A549 (cell line): Measurements from ENCODE around the gene L3MBTL4. TPM values are rescaled to one million over a fixed set of nuclear protein-coding genes. Genes with fewer than 3 reads are reported as not detected.

Source experiments
- ATAC-seq, 2 experiments: fragments of 200-7000 bp in 1 of 2; fragments of >200 bp in 1 of 2; cut with Nextera tagmentation in 1 of 2; cut with Tn5 transposase in 1 of 2; 3 replicates each; pipeline versions ENCODE4 v1.8.0 to v1.9.1; 2018 to 2020; ENCODE audit warnings: mild to moderate bottlenecking in 1 of 2, moderate library complexity in 1 of 2
- CTCF ChIA-PET: fragments of 300-600 bp; sonication (Branson Sonifier 250); formaldehyde crosslinking; extraction: SDS; loops from one replicate; lab custom pipeline; 2021; ENCODE audit warnings: antibody characterized with exemption, inconsistent platforms; lab: Yijun Ruan, JAX
- POLR2A ChIA-PET: fragments of 350-600 bp; formaldehyde crosslinking; extraction: SDS; loops from one replicate; lab custom pipeline; 2021; ENCODE audit warnings: antibody characterized with exemption, inconsistent platforms; lab: Yijun Ruan, JAX
- DNase-seq, 2 experiments: peaks; one replicate each; pipeline versions ENCODE4 v3.0.0 to v3.0.0-alpha.2; 2011 to 2016; ENCODE audit warnings: low read depth in 1 of 2, low spot score in 1 of 2
- FAIRE-seq: peaks from 2 replicates; lab custom pipeline; 2011; peaks lifted over from hg19 to GRCh38; lab: Jason Lieb, UNC
- H3K27ac ChIP-seq, 2 experiments: fragments of >200 bp; sonication (Bioruptor Twin); formaldehyde crosslinking; 3 replicates each; pipeline ENCODE4 v1.5.1; 2016 to 2017
- H3K4me1 ChIP-seq: fragments of >200 bp; sonication (Bioruptor Twin); formaldehyde crosslinking; 3 replicates; pipeline ENCODE4 v1.6.1; 2016
- H3K4me2 ChIP-seq: fragments of >200 bp; sonication (Bioruptor Twin); formaldehyde crosslinking; 3 replicates; pipeline ENCODE4 v1.6.1; 2016
- H3K4me3 ChIP-seq: fragments of >200 bp; sonication (Bioruptor Twin); formaldehyde crosslinking; 3 replicates; pipeline ENCODE4 v1.5.1; 2016
- H3K9me3 ChIP-seq: fragments of >200 bp; sonication (Bioruptor Twin); formaldehyde crosslinking; 3 replicates; pipeline ENCODE4 v1.6.1; 2016
- ATOH8 ChIP-seq: fragments of 250-450 bp; sonication (Bioruptor Pico); IDR thresholded peaks from 2 replicates; pipeline ENCODE4 v1.5.0; 2020; ENCODE audit warnings: low read depth, mild to moderate bottlenecking, moderate library complexity
- CBX8 ChIP-seq: fragments of 200-600 bp; sonication (generic); IDR thresholded peaks from 2 replicates; pipeline ENCODE4 v1.6.1; 2016
- CEBPB ChIP-seq, 2 experiments: fragments of >200 bp in 1 of 2; sonication (Bioruptor Twin) in 1 of 2; formaldehyde crosslinking in 1 of 2; IDR thresholded peaks; 2 replicates each; pipeline ENCODE4 v1.6.1; 2012 to 2016
- CHD2 ChIP-seq: fragments of 150-350 bp; IDR thresholded peaks from 2 replicates; pipeline ENCODE4 v1.6.1; 2014; ENCODE audit warnings: low read length; ENCODE audit not compliant: partially characterized antibody
- CHD4 ChIP-seq: fragments of 200-600 bp; sonication (generic); IDR thresholded peaks from 2 replicates; pipeline ENCODE4 v1.6.1; 2016; ENCODE audit warnings: antibody characterized with exemption, mild to moderate bottlenecking, borderline replicate concordance
- CTCF ChIP-seq: fragments of >200 bp; sonication (Bioruptor Twin); formaldehyde crosslinking; IDR thresholded peaks from 3 replicates; pipeline ENCODE4 v1.5.1; 2016
- EHF ChIP-seq: fragments of 250-450 bp; sonication (Bioruptor Pico); IDR thresholded peaks from 2 replicates; pipeline ENCODE4 v1.5.0; 2020; ENCODE audit warnings: mild to moderate bottlenecking
- EHMT2 ChIP-seq: fragments of 200-600 bp; sonication (generic); IDR thresholded peaks from 2 replicates; pipeline ENCODE4 v1.6.1; 2016; ENCODE audit warnings: antibody characterized with exemption, low read depth, mild to moderate bottlenecking, moderate library complexity
- EP300 ChIP-seq, 2 experiments: fragments of >200 bp; sonication (Bioruptor Twin); formaldehyde crosslinking; IDR thresholded peaks; 2 replicates in 1 of 2; 3 replicates in 1 of 2; pipeline ENCODE4 v1.6.1; 2016 to 2017
- FOSB ChIP-seq: fragments of 250-450 bp; sonication (Bioruptor Pico); IDR thresholded peaks from 2 replicates; pipeline ENCODE4 v1.5.0; 2020; ENCODE audit warnings: mild to moderate bottlenecking, moderate library complexity
- FOSL2 ChIP-seq, 2 experiments: fragments of 450-650 bp in 1 of 2; fragments of >200 bp in 1 of 2; sonication (Bioruptor Twin) in 1 of 2; formaldehyde crosslinking; IDR thresholded peaks; 2 replicates each; pipeline versions ENCODE4 v1.5.0 to v1.6.1; 2016 to 2020; ENCODE audit warnings: mild to moderate bottlenecking in 1 of 2, moderate library complexity in 1 of 2
- GATA3 ChIP-seq: IDR thresholded peaks from 2 replicates; pipeline ENCODE4 v1.6.1; 2012; ENCODE audit warnings: borderline replicate concordance
- HDAC2 ChIP-seq: fragments of 200-600 bp; sonication (generic); IDR thresholded peaks from 2 replicates; pipeline ENCODE4 v1.6.1; 2016
- HEYL ChIP-seq: fragments of 250-450 bp; sonication (Bioruptor Pico); IDR thresholded peaks from 2 replicates; pipeline ENCODE4 v1.8.0; 2021; ENCODE audit warnings: mild to moderate bottlenecking, moderate library complexity
- HOXB5 ChIP-seq: fragments of 250-450 bp; sonication (Bioruptor Pico); IDR thresholded peaks from 2 replicates; pipeline ENCODE4 v1.5.0; 2020; ENCODE audit warnings: mild to moderate bottlenecking, moderate library complexity
- JUN ChIP-seq, 2 experiments: fragments of >200 bp; sonication (Bioruptor Twin); formaldehyde crosslinking; IDR thresholded peaks; 2 replicates in 1 of 2; 3 replicates in 1 of 2; pipeline ENCODE4 v1.6.1; 2016 to 2017
- KDM5A ChIP-seq: fragments of 200-600 bp; sonication (generic); IDR thresholded peaks from 2 replicates; pipeline ENCODE4 v1.6.1; 2016; ENCODE audit warnings: antibody characterized with exemption, mild to moderate bottlenecking
- MAFK ChIP-seq: fragments of 450-650 bp; IDR thresholded peaks from 2 replicates; pipeline ENCODE4 v1.6.1; 2014; ENCODE audit not compliant: partially characterized antibody
- MAX ChIP-seq: IDR thresholded peaks from 2 replicates; pipeline ENCODE4 v1.6.1; 2012
- NFE2L2 ChIP-seq: fragments of 150-350 bp; conservative IDR thresholded peaks from 2 replicates; pipeline ENCODE4 v1.6.1; 2014; ENCODE audit warnings: low read length
- NR3C1 ChIP-seq: fragments of >200 bp; sonication (Bioruptor Twin); formaldehyde crosslinking; IDR thresholded peaks from 3 replicates; pipeline ENCODE4 v1.6.1; 2017
- PHF8 ChIP-seq: fragments of 200-600 bp; sonication (generic); IDR thresholded peaks from 2 replicates; pipeline ENCODE4 v1.6.1; 2016; ENCODE audit warnings: low read depth, mild to moderate bottlenecking, antibody characterized with exemption, moderate library complexity, borderline replicate concordance
- POLR2A ChIP-seq: IDR thresholded peaks from 2 replicates; pipeline ENCODE4 v1.6.1; 2012; ENCODE audit warnings: mild to moderate bottlenecking, low read length
- RAD21 ChIP-seq, 2 experiments: fragments of >200 bp in 1 of 2; sonication (Bioruptor Twin) in 1 of 2; formaldehyde crosslinking in 1 of 2; IDR thresholded peaks in 1 of 2; conservative IDR thresholded peaks in 1 of 2; 2 replicates in 1 of 2; 3 replicates in 1 of 2; pipeline ENCODE4 v1.6.1; 2012 to 2018; ENCODE audit warnings: inconsistent platforms in 1 of 2
- RARB ChIP-seq: fragments of 250-450 bp; sonication (Bioruptor Pico); IDR thresholded peaks from 2 replicates; pipeline ENCODE4 v1.8.0; 2021; ENCODE audit warnings: mild to moderate bottlenecking, moderate library complexity
- REST ChIP-seq: fragments of 200-600 bp; sonication (generic); IDR thresholded peaks from 2 replicates; pipeline ENCODE4 v1.6.1; 2016; ENCODE audit warnings: antibody characterized with exemption, mild to moderate bottlenecking, moderate library complexity
- SMC3 ChIP-seq: fragments of >200 bp; sonication (Bioruptor Twin); formaldehyde crosslinking; IDR thresholded peaks from 3 replicates; pipeline ENCODE4 v1.6.1; 2018; ENCODE audit warnings: inconsistent platforms
- TFCP2L1 ChIP-seq: fragments of 250-450 bp; sonication (Bioruptor Pico); IDR thresholded peaks from 2 replicates; pipeline ENCODE4 v1.5.0; 2021; ENCODE audit warnings: mild to moderate bottlenecking
- TP53 ChIP-seq: fragments of 250-450 bp; sonication (Bioruptor Pico); IDR thresholded peaks from 2 replicates; pipeline ENCODE4 v1.5.0; 2021; ENCODE audit warnings: mild to moderate bottlenecking, moderate library complexity
- ZSCAN20 ChIP-seq: fragments of 250-450 bp; sonication (Bioruptor Pico); IDR thresholded peaks from 2 replicates; pipeline ENCODE4 v1.8.0; 2022; ENCODE audit warnings: mild to moderate bottlenecking, moderate library complexity
- WGBS: methylation state at CpG from one replicate; pipeline ENCODE4 v1.1.6; 2017; ENCODE audit errors: missing lambda C conversion rate; 5-methylcytosine and 5-hydroxymethylcytosine counted together
- polyA plus RNA-seq, 4 experiments: library from polyadenylated mRNA; depleted of rRNA in 3 of 4; stranded (reverse); fragments of >200 nt; fragmentation: RNase III in 1 of 4; extraction: RNeasy Plus Mini Kit Qiagen cat#74134 plus additional on column Dnase treatment in 1 of 4; gene quantifications; 2 replicates in 3 of 4; 3 replicates in 1 of 4; pipeline ENCODE4 v1.2.3, GENCODE V29; 2011 to 2017

L3MBTL4 gene
- polyA plus RNA-seq, 2 of the 4 experiments (the other 2 are of a cell fraction), result 0.03 to 0.06 TPM

GRCh38 chr18:6284300-6284699 lies 130.4 kb downstream of the L3MBTL4 start:
- Histone ChIP-seq H3K4me2 (no peak overlapping the region), H3K4me1 (no peaks in the 10 kb centered on the region), H3K4me3 (no peak overlapping the region), H3K9me3 (no peaks in the 10 kb centered on the region), H3K27ac (no peak overlapping the region)
- ChIA-PET POLR2A (no interaction called here), CTCF (no interaction called here)
- TF ChIP-seq JUN (IDR thresholded peaks at IDR 0.05) (no peak), EHF (no peak), RAD21 (conservative IDR thresholded peaks at IDR 0.05 in 1 of 2, IDR thresholded peaks at IDR 0.05 in 1 of 2) (no peak), TP53 (CRISPR knock-in tag) (no peak), HOXB5 (CRISPR knock-in tag) (no peak), CHD2 (no peak), EP300 (IDR thresholded peaks at IDR 0.05) (no peak), ZSCAN20 (CRISPR knock-in tag) (no peak), PHF8 (no peak), CBX8 (no peak), GATA3 (no peak), NR3C1 (no peak), EHMT2 (no peak), REST (no peak), NFE2L2 (no peak)
- ATAC-seq (no peak), FAIRE-seq (no peak), DNase-seq (no peak)
- 65% methylated on average over 24 of the region's 24 CpGs for WGBS

GRCh38 chr18:6281874-6282273 lies 132.8 kb downstream of the L3MBTL4 start:
- no peak for TF ChIP-seq ATOH8 (CRISPR knock-in tag)
- no peak for TF ChIP-seq CBX8
- CTCF ChIA-PET, result no interaction called here
- no peak for FAIRE-seq

GRCh38 chr18:6280211-6280743 lies 134.4 kb downstream of the L3MBTL4 start:
- Histone ChIP-seq H3K27ac (no peak overlapping the region), H3K4me2 (no peak overlapping the region), H3K4me1 (no peaks in the 10 kb centered on the region), H3K9me3 (no peaks in the 10 kb centered on the region), H3K4me3 (no peak overlapping the region)
- POLR2A ChIA-PET, result interaction anchor here (0.6 kb wide), 1 partner anchor 10 kb away, joined by 4 read pairs; no protein-coding TSS in a partner anchor
- DNase-seq (no peak), ATAC-seq (no peak), FAIRE-seq (no peak)
- CTCF ChIA-PET, result no interaction called here
- no peak for TF ChIP-seq CHD4
- TF ChIP-seq FOSB (CRISPR knock-in tag), result no peak
- no peak for TF ChIP-seq MAFK
- TF ChIP-seq POLR2A, result no peak
- TF ChIP-seq SMC3, result no peak
- TF ChIP-seq FOSL2 (IDR thresholded peaks at IDR 0.05), result no peak
- TF ChIP-seq FOSL2 (CRISPR knock-in tag; IDR thresholded peaks at IDR 0.05), result no peak
- TF ChIP-seq GATA3, result no peak
- no peak for TF ChIP-seq KDM5A
- TF ChIP-seq MAX, result no peak
- TF ChIP-seq CTCF, result no peak
- no peak for TF ChIP-seq HOXB5 (CRISPR knock-in tag)
- no peak for TF ChIP-seq CEBPB (IDR thresholded peaks at IDR 0.05)
- TF ChIP-seq HDAC2, result no peak
- TF ChIP-seq RARB (CRISPR knock-in tag), result no peak
- no peak for TF ChIP-seq HEYL (CRISPR knock-in tag)
- TF ChIP-seq TFCP2L1 (CRISPR knock-in tag), result no peak
- WGBS, result 4% methylated on average over 2 of the region's 2 CpGs

More at GRCh38 chr18:6281874-6282273, 132.8 kb downstream of the L3MBTL4 start:
- Histone ChIP-seq H3K9me3 (no peaks in the 10 kb centered on the region), H3K27ac (no peak overlapping the region), H3K4me3 (no peak overlapping the region), H3K4me1 (no peaks in the 10 kb centered on the region), H3K4me2 (no peak overlapping the region)
- ATAC-seq (no peak), DNase-seq (no peak)
- 4% methylated on average over 4 of the region's 4 CpGs for WGBS
- POLR2A ChIA-PET, result no interaction called here
